Activated CD4-positive, alpha-beta T cell treated with anti-CD3 and anti-CD28 coated beads, Interleukin-2, amount 10 ng/mL, durations not matched to agents 7 days and 5 days (primary cell): ENCODE results near the gene ABHD1. TPM values are rescaled to one million over a fixed set of nuclear protein-coding genes. Genes with fewer than 3 reads are reported as not detected.
A peak's percentile ranks its signal among the peaks of the same experiment; 100 is the strongest.
"Not testable (repeated sequence)": the region's sequence is repeated elsewhere in the genome, so short reads cannot be mapped to it uniquely, and the experiment has no call there.

Experiments used
- CTCF ChIA-PET: fragments of 350-600 bp; sonication (Branson Sonifier 250); formaldehyde crosslinking; loops from one replicate; lab custom pipeline; 2021; ENCODE audit warnings: antibody characterized with exemption; lab: Charles Lee
- POLR2A ChIA-PET: fragments of 350-600 bp; sonication (Branson Sonifier 250); formaldehyde crosslinking; loops from one replicate; lab custom pipeline; 2021; ENCODE audit warnings: antibody characterized with exemption; lab: Charles Lee
- DNase-seq: peaks from one replicate; pipeline ENCODE4 v3.0.0-alpha.2; 2020
- H3K27ac Mint-ChIP-seq: one replicate; pipeline ENCODE4 v1.8.0; 2021; ENCODE audit warnings: mild to moderate bottlenecking, moderate library complexity, mixed read lengths
- H3K27me3 Mint-ChIP-seq: one replicate; pipeline ENCODE4 v1.8.0; 2021; ENCODE audit warnings: mixed read lengths
- H3K36me3 Mint-ChIP-seq: one replicate; pipeline ENCODE4 v1.8.0; 2021; ENCODE audit warnings: low read depth, mixed read lengths
- H3K4me1 Mint-ChIP-seq: one replicate; pipeline ENCODE4 v1.8.0; 2021; ENCODE audit warnings: mixed read lengths
- H3K4me3 Mint-ChIP-seq: one replicate; pipeline ENCODE4 v1.8.0; 2021; ENCODE audit warnings: mild to moderate bottlenecking, moderate library complexity, mixed read lengths
- H3K9me3 Mint-ChIP-seq: one replicate; pipeline ENCODE4 v1.8.0; 2021; ENCODE audit warnings: mixed read lengths
- total RNA-seq, 2 experiments: library from RNA; stranded (reverse); gene quantifications; one replicate each; pipeline ENCODE4 v1.2.3, GENCODE V29; 2021

The ABHD1 gene
- total RNA-seq, 2 experiments from 2014 or later = 0.10 to 0.25 TPM

- Mint-ChIP-seq H3K4me3 (peak overlapping the region; percentile 71), H3K27me3 (peaks cover 41% of the 10 kb centered on the region)
- H3K27ac Mint-ChIP-seq = not testable (repeated sequence)
Observed at GRCh38 chr2:27119330-27119670, 4.3 kb upstream of the ABHD1 start.

GRCh38 chr2:27121906-27122305, 1.7 kb upstream of the ABHD1 start:
- CTCF ChIA-PET = interaction anchor here (2.5 kb wide), 1 partner anchor 13 kb away, joined by 11 read pairs; the partner anchor contains the start of gene PREB
- POLR2A ChIA-PET = no interaction called here

More at GRCh38 chr2:27119330-27119670, 4.3 kb upstream of the ABHD1 start:
- H3K36me3 Mint-ChIP-seq, H3K9me3 Mint-ChIP-seq, POLR2A ChIA-PET, DNase-seq: not testable (repeated sequence)
- CTCF ChIA-PET = interaction anchor here (1.5 kb wide), 1 partner anchor 13 kb away, joined by 5 read pairs; no protein-coding TSS in a partner anchor
- peaks cover 16% of the 10 kb centered on the region for H3K4me1 Mint-ChIP-seq

GRCh38 chr2:27122791-27123190, 824 bp upstream of the ABHD1 start:
- Mint-ChIP-seq H3K36me3 (no peaks in the 10 kb centered on the region), H3K4me3 (peak overlapping the region; percentile 81), H3K4me1 (peaks cover 16% of the 10 kb centered on the region), H3K27ac (peak overlapping the region; percentile 77), H3K27me3 (peaks cover 36% of the 10 kb centered on the region), H3K9me3 (no peaks in the 10 kb centered on the region)
- POLR2A ChIA-PET = no interaction called here
- no peak for DNase-seq
- CTCF ChIA-PET = interaction anchor here (0.9 to 2.5 kb wide), 3 partner anchors 12 to 20 kb away, joined by 3 to 11 read pairs (median 3); partner anchors contain the start of gene PREB

More at GRCh38 chr2:27121906-27122305, 1.7 kb upstream of the ABHD1 start:
- no peaks in the 10 kb centered on the region for H3K36me3 Mint-ChIP-seq
- H3K27me3 Mint-ChIP-seq = peaks cover 41% of the 10 kb centered on the region
- H3K9me3 Mint-ChIP-seq = no peaks in the 10 kb centered on the region
- H3K4me3 Mint-ChIP-seq = no peak overlapping the region
- no peak for DNase-seq
- peaks cover 16% of the 10 kb centered on the region for H3K4me1 Mint-ChIP-seq
- H3K27ac Mint-ChIP-seq = no peak overlapping the region

- DNase-seq = no peak
- Mint-ChIP-seq H3K4me3 (no peak overlapping the region), H3K36me3 (peaks cover 7% of the 10 kb centered on the region), H3K27me3 (peaks cover 21% of the 10 kb centered on the region), H3K27ac (no peak overlapping the region), H3K9me3 (no peaks in the 10 kb centered on the region), H3K4me1 (peaks cover 6% of the 10 kb centered on the region)
- ChIA-PET CTCF (interaction anchor here (0.6 to 1.6 kb wide), 2 partner anchors 27 to 178 kb away, joined by 3 to 4 read pairs; no protein-coding TSS in a partner anchor), POLR2A (interaction anchor here (0.6 kb wide), 1 partner anchor 238 kb away, joined by 16 read pairs; no protein-coding TSS in a partner anchor)
Observed at GRCh38 chr2:27125104-27125503, 1.5 kb downstream of the ABHD1 start.

GRCh38 chr2:27126252-27126710, 2.7 kb downstream of the ABHD1 start:
- peaks cover 18% of the 10 kb centered on the region for H3K36me3 Mint-ChIP-seq
- CTCF ChIA-PET = no interaction called here
- POLR2A ChIA-PET = no interaction called here
- no peak overlapping the region for H3K4me3 Mint-ChIP-seq
- H3K27ac Mint-ChIP-seq = no peak overlapping the region
- H3K9me3 Mint-ChIP-seq = no peaks in the 10 kb centered on the region
- peaks cover 6% of the 10 kb centered on the region for H3K4me1 Mint-ChIP-seq
- H3K27me3 Mint-ChIP-seq = peaks cover 15% of the 10 kb centered on the region
- no peak for DNase-seq

- Mint-ChIP-seq H3K27me3 (peaks cover under 1% of the 10 kb centered on the region), H3K4me3 (no peak overlapping the region), H3K9me3 (no peaks in the 10 kb centered on the region), H3K4me1 (peaks cover 13% of the 10 kb centered on the region), H3K27ac (no peak overlapping the region), H3K36me3 (peaks cover 29% of the 10 kb centered on the region)
- CTCF ChIA-PET = interaction anchor here (0.6 to 1.1 kb wide), 2 partner anchors 27 to 35 kb away, joined by 3 read pairs; no protein-coding TSS in a partner anchor
- POLR2A ChIA-PET = no interaction called here
- DNase-seq = no peak
Observed at GRCh38 chr2:27127883-27128667, 4.5 kb downstream of the ABHD1 start.

- POLR2A ChIA-PET = no interaction called here
- DNase-seq = no peak
- H3K27ac Mint-ChIP-seq = no peak overlapping the region
- H3K4me3 Mint-ChIP-seq = no peak overlapping the region
- H3K36me3 Mint-ChIP-seq = peaks cover 32% of the 10 kb centered on the region
- no peaks in the 10 kb centered on the region for H3K27me3 Mint-ChIP-seq
- peaks cover 17% of the 10 kb centered on the region for H3K4me1 Mint-ChIP-seq
- H3K9me3 Mint-ChIP-seq = no peaks in the 10 kb centered on the region
- CTCF ChIA-PET = interaction anchor here (0.6 to 1.1 kb wide), 3 partner anchors 28 to 43 kb away, joined by 3 to 5 read pairs (median 3); no protein-coding TSS in a partner anchor
Observed at GRCh38 chr2:27128668-27129571, 5.3 kb downstream of the ABHD1 start.

- Mint-ChIP-seq H3K27me3 (no peaks in the 10 kb centered on the region), H3K27ac (no peak overlapping the region), H3K9me3 (no peaks in the 10 kb centered on the region), H3K36me3 (peaks cover 32% of the 10 kb centered on the region), H3K4me1 (peaks cover 24% of the 10 kb centered on the region), H3K4me3 (no peak overlapping the region)
- ChIA-PET CTCF (interaction anchor here (1.1 kb wide), 1 partner anchor 179 kb away, joined by 3 read pairs; no protein-coding TSS in a partner anchor), POLR2A (no interaction called here)
- no peak for DNase-seq
Observed at GRCh38 chr2:27130396-27130795, 6.8 kb downstream of the ABHD1 start.

GRCh38 chr2:27131429-27131828, 7.8 kb downstream of the ABHD1 start:
- DNase-seq = no peak
- H3K4me1 Mint-ChIP-seq = peaks cover 29% of the 10 kb centered on the region
- H3K9me3 Mint-ChIP-seq = no peaks in the 10 kb centered on the region
- H3K27ac Mint-ChIP-seq = no peak overlapping the region
- H3K4me3 Mint-ChIP-seq = no peak overlapping the region
- CTCF ChIA-PET = interaction anchor here (1.1 to 1.2 kb wide), 3 partner anchors 12 to 178 kb away, joined by 3 to 5 read pairs (median 3); partner anchors contain the start of gene CGREF1
- peaks cover 32% of the 10 kb centered on the region for H3K36me3 Mint-ChIP-seq
- POLR2A ChIA-PET = no interaction called here
- H3K27me3 Mint-ChIP-seq = no peaks in the 10 kb centered on the region

- Mint-ChIP-seq H3K27me3 (no peaks in the 10 kb centered on the region), H3K27ac (peak overlapping the region; percentile 94), H3K4me3 (peak overlapping the region; percentile 79), H3K36me3 (peaks cover 32% of the 10 kb centered on the region), H3K4me1 (peaks cover 29% of the 10 kb centered on the region), H3K9me3 (no peaks in the 10 kb centered on the region)
- peak; percentile 35 for DNase-seq
- ChIA-PET POLR2A (interaction anchor here (1.2 kb wide), 1 partner anchor 78 kb away, joined by 3 read pairs; the partner anchor contains the start of genes ATRAID and SLC5A6), CTCF (interaction anchor here (0.6 to 2.5 kb wide), 11 partner anchors 9 to 1267 kb away, joined by 3 to 11 read pairs (median 4); partner anchors contain the start of gene ABHD1)
Observed at GRCh38 chr2:27133195-27133875, 9.7 kb downstream of the ABHD1 start.

- H3K27me3 Mint-ChIP-seq = no peaks in the 10 kb centered on the region
- no peaks in the 10 kb centered on the region for H3K9me3 Mint-ChIP-seq
- POLR2A ChIA-PET = interaction anchor here (1.2 kb wide), 1 partner anchor 78 kb away, joined by 3 read pairs; the partner anchor contains the start of genes ATRAID and SLC5A6
- DNase-seq = peak; percentile 98
- CTCF ChIA-PET = interaction anchor here (0.5 to 2.5 kb wide), 12 partner anchors 8 to 1266 kb away, joined by 3 to 11 read pairs (median 4); partner anchors contain the start of gene ABHD1
- peaks cover 28% of the 10 kb centered on the region for H3K36me3 Mint-ChIP-seq
- H3K27ac Mint-ChIP-seq = peak within 1 kb of the TSS; percentile 94
- peaks cover 29% of the 10 kb centered on the region for H3K4me1 Mint-ChIP-seq
- H3K4me3 Mint-ChIP-seq = peak within 1 kb of the TSS; percentile 79
Observed at GRCh38 chr2:27133905-27134780, 10.5 kb downstream of the ABHD1 start, which contains the start of gene PREB. PREB (minus strand) TSS chr2:27134636; CDS start chr2:27134421, 215 bp downstream.
